Dermis lymphatic vessel endothelial cell (primary cell): ENCODE data around the gene SERPINA6. TPM values are rescaled to one million over a fixed set of nuclear protein-coding genes. Genes with fewer than 3 reads are reported as not detected.

Experiments used
- total RNA-seq: library from RNA; depleted of rRNA; stranded (reverse); fragments of >200 nt; gene quantifications from 2 replicates; pipeline ENCODE4 v1.2.1, GENCODE V29; 2014

The SERPINA6 gene, protein sequence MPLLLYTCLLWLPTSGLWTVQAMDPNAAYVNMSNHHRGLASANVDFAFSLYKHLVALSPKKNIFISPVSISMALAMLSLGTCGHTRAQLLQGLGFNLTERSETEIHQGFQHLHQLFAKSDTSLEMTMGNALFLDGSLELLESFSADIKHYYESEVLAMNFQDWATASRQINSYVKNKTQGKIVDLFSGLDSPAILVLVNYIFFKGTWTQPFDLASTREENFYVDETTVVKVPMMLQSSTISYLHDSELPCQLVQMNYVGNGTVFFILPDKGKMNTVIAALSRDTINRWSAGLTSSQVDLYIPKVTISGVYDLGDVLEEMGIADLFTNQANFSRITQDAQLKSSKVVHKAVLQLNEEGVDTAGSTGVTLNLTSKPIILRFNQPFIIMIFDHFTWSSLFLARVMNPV
- not detected in 2 replicates for total RNA-seq

DNA sequence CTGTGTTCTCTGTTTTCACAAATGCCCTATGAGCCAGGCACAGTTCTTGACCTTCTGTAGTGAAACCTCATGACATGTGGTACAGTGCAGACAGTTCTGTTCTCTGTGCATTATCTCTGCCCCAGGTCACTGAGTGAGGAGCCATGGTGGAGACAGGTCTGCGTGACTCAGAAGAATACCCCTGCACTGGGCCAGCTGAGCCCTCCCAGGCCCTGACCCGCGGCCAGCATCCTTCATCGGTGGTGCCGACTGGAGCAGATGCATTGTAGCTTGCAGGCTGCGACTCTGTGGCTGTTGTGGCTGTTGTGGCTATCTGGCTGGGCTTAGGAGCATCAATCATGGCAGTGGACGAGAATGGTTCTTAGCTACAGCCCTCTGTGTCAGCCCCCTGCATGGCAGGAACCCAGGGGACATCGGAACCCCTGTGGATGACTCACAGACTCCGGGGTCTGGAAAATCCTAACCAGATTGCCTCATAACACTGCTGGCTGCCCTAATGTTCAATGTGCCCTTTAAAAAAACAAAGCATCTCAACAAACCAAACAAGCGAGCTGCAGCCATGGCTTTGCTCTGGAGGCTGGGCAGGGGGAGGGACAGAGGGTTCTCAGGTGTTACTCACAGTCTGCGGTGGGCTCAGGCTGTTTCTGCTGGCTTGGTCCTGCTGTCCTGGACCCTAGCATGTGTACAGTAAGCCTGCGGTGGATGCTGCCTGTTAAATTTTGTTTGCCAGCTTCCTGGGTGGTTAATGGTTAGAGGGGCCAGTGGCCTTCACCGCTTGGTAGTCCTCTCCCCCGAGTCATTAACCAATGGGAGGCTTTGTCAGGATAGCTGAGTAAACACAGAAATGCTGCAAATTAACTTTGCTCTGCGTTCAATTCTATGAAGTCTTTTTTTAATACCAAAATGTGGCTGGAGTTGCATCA lies at the start of gene SERPINA6:
Gene SERPINA6 (minus strand): TSS at position 689 of the 923 bp plus-strand sequence. CDS start 8,688 bp downstream, outside the sequence.

GRCh38 chr14:94366146-94366915 lies 43.2 kb upstream of the SERPINA6 start, which contains the start of gene SERPINA2:
SERPINA2 (minus strand) TSS chr14:94366698.

GRCh38 chr14:94292872-94293577 lies 30.1 kb downstream of the SERPINA6 start, which contains the start of gene SERPINA10:
SERPINA10 (minus strand) TSS chr14:94293268; CDS start chr14:94290593, 2,675 bp downstream.

Other genes with a start within 250 kb of the SERPINA6 start
- 75.4 and 103 TPM in 2 replicates for gene DDX24, start 242.1 kb downstream of the SERPINA6 start, total RNA-seq
- gene IFI27L1, start 242.0 kb downstream of the SERPINA6 start, total RNA-seq: 8.3 and 11.6 TPM in 2 replicates
- gene IFI27, start 212.6 kb downstream of the SERPINA6 start, total RNA-seq: 2.2 and 4.7 TPM in 2 replicates
- 3.4 and 4.2 TPM in 2 replicates for gene IFI27L2, start 193.7 kb downstream of the SERPINA6 start, total RNA-seq
- not detected in 2 replicates for gene PPP4R4, start 149.0 kb downstream of the SERPINA6 start, total RNA-seq
- gene SERPINA10, start 30.1 kb downstream of the SERPINA6 start, total RNA-seq: not detected in 2 replicates
- not detected in 2 replicates for gene SERPINA2, start 43.4 kb upstream of the SERPINA6 start, total RNA-seq
- gene SERPINA1, start 65.3 kb upstream of the SERPINA6 start, total RNA-seq: not detected in 2 replicates
- gene SERPINA11, start 129.5 kb upstream of the SERPINA6 start, total RNA-seq: not detected in 2 replicates
- not detected in 2 replicates for gene SERPINA9, start 152.9 kb upstream of the SERPINA6 start, total RNA-seq
- not detected in 2 replicates for gene SERPINA12, start 186.1 kb upstream of the SERPINA6 start, total RNA-seq
- gene SERPINA4, start 238.1 kb upstream of the SERPINA6 start, total RNA-seq: not detected in 2 replicates